ENCODE results near the gene CREB3L2. TPM values are rescaled to one million over a fixed set of nuclear protein-coding genes. Genes with fewer than 3 reads are reported as not detected.

CREB3L2 gene
- total and polyA plus RNA-seq, 2 donors (not counting 1 experiment from before 2014, with no cell fraction given): 13.8 to 25.1 TPM

GRCh38 chr7:138004046-138004445 lies 2.2 kb upstream of the CREB3L2 start:
- Mint-ChIP-seq H3K9me3 (ENCODE audit: insufficient read depth) (no peaks in the 10 kb centered on the region), H3K27me3 (no peaks in the 10 kb centered on the region), H3K4me1 (peaks cover 31% of the 10 kb centered on the region), H3K27ac (no peak overlapping the region), H3K4me3 (no peak overlapping the region)
- Histone ChIP-seq H3K27ac (ENCODE audit: low read length in 2 of 2) (no peak overlapping the region), H3K4me1 (ENCODE audit: control insufficient read depth in 2 of 2, insufficient read depth in 2 of 2, low read length in 2 of 2) (peaks cover 17 to 27% of the 10 kb centered on the region in 2 donors), H3K79me2 (ENCODE audit: control insufficient read depth, insufficient read depth, low read length) (peaks cover 25% of the 10 kb centered on the region), H3K4me2 (replicated peaks; ENCODE audit: low read depth, low read length, poor library complexity, severe bottlenecking) (no peak overlapping the region), H3K27me3 (replicated peaks in 1 of 4; ENCODE audit: control extremely low read depth in 1 of 4, control insufficient read depth in 3 of 4, insufficient read depth in 4 of 4, low read length in 3 of 4) (no peaks in the 10 kb centered on the region), H3K9ac (ENCODE audit: low read length) (no peak overlapping the region), H3K36me3 (replicated peaks in 1 of 2; ENCODE audit: control extremely low read depth in 1 of 2, control insufficient read depth in 1 of 2, extremely low read depth in 1 of 2, insufficient read depth in 2 of 2, low read length in 1 of 2) (no peaks in the 10 kb centered on the region), H3K9me3 (ENCODE audit: control extremely low read depth in 1 of 3, control insufficient read depth in 2 of 3, insufficient read depth in 1 of 3, low read length in 2 of 3) (no peaks in the 10 kb centered on the region), H3K4me3 (ENCODE audit: control extremely low read depth in 1 of 5, extremely low read depth in 1 of 5, insufficient read depth in 1 of 5, low read depth in 2 of 5, low read length in 4 of 5) (no peak overlapping the region), H4K20me1 (ENCODE audit: control insufficient read depth, insufficient read depth, low read length, poor library complexity, severe bottlenecking) (no peaks in the 10 kb centered on the region), H2AFZ (ENCODE audit: insufficient read depth, low read depth, low read length, poor library complexity, severe bottlenecking) (peak overlapping the region; percentile 57)
- CTCF ChIA-PET: interaction anchor here (0.8 to 11.4 kb wide), 6 partner anchors 12 to 100 kb away, joined by 3 to 385 read pairs (median 22); no protein-coding TSS in a partner anchor
- DNase-seq (no peak), ATAC-seq (ENCODE audit: low read depth) (no peak)
- TF ChIP-seq EZH2 (IDR thresholded peaks at IDR 0.05; ENCODE audit: borderline replicate concordance, insufficient read depth, low read depth, low read length, poor library complexity, severe bottlenecking): no peak
- no peak for TF ChIP-seq CTCF (IDR thresholded peaks at IDR 0.05)
- POLR2A ChIA-PET: no interaction called here
- WGBS (ENCODE audit: insufficient coverage): 97% methylated on average over 3 of the region's 4 CpGs
- intact Hi-C loops (cut with micrococcal nuclease): loop anchor here (5.0 kb wide), 1 partner anchor 1358 kb away; no protein-coding TSS in a partner anchor

- H3K27me3 Mint-ChIP-seq: no peaks in the 10 kb centered on the region
- Histone ChIP-seq H4K20me1 (ENCODE audit: control insufficient read depth, insufficient read depth, low read length, poor library complexity, severe bottlenecking) (no peaks in the 10 kb centered on the region), H3K79me2 (ENCODE audit: control insufficient read depth, insufficient read depth, low read length) (peaks cover 30% of the 10 kb centered on the region), H3K4me2 (replicated peaks; ENCODE audit: low read depth, low read length, poor library complexity, severe bottlenecking) (peak overlapping the region; percentile 76), H3K27ac (ENCODE audit: low read length in 2 of 2) (no peak overlapping the region), H3K9ac (ENCODE audit: low read length) (peak overlapping the region; percentile 90), H3K4me3 (ENCODE audit: control extremely low read depth in 1 of 5, extremely low read depth in 1 of 5, insufficient read depth in 1 of 5, low read depth in 2 of 5, low read length in 4 of 5) (peak overlapping the region in 2 of 5 experiments; percentile 12 to 51), H3K27me3 (replicated peaks in 1 of 4; ENCODE audit: control extremely low read depth in 1 of 4, control insufficient read depth in 3 of 4, insufficient read depth in 4 of 4, low read length in 3 of 4) (no peaks in the 10 kb centered on the region), H3K9me3 (ENCODE audit: control extremely low read depth in 1 of 3, control insufficient read depth in 2 of 3, insufficient read depth in 1 of 3, low read length in 2 of 3) (no peaks in the 10 kb centered on the region), H2AFZ (ENCODE audit: insufficient read depth, low read depth, low read length, poor library complexity, severe bottlenecking) (peak overlapping the region; percentile 53), H3K4me1 (ENCODE audit: control insufficient read depth in 2 of 2, insufficient read depth in 2 of 2, low read length in 2 of 2) (peaks cover 14 to 22% of the 10 kb centered on the region in 2 donors), H3K36me3 (replicated peaks in 1 of 2; ENCODE audit: control extremely low read depth in 1 of 2, control insufficient read depth in 1 of 2, extremely low read depth in 1 of 2, insufficient read depth in 2 of 2, low read length in 1 of 2) (no peaks in the 10 kb centered on the region)
- no peaks in the 10 kb centered on the region for H3K9me3 Mint-ChIP-seq (ENCODE audit: insufficient read depth)
- ATAC-seq (ENCODE audit: low read depth): no peak
- intact Hi-C loops (cut with micrococcal nuclease): loop anchor here (1.0 to 5.0 kb wide), 4 partner anchors 18 to 1359 kb away; partner anchors contain the start of gene TRIM24
- POLR2A ChIA-PET: interaction anchor here (2.5 kb wide), 1 partner anchor 68 kb away, joined by 9 read pairs; no protein-coding TSS in a partner anchor
- no peak for DNase-seq
- TF ChIP-seq CTCF (IDR thresholded peaks at IDR 0.05): no peak
- TF ChIP-seq EZH2 (IDR thresholded peaks at IDR 0.05; ENCODE audit: borderline replicate concordance, insufficient read depth, low read depth, low read length, poor library complexity, severe bottlenecking): no peak
- H3K4me3 Mint-ChIP-seq: peak overlapping the region; percentile 6
- peaks cover 30% of the 10 kb centered on the region for H3K4me1 Mint-ChIP-seq
- CTCF ChIA-PET: interaction anchor here (0.7 to 11.4 kb wide), 15 partner anchors 8 to 983 kb away, joined by 3 to 385 read pairs (median 6); no protein-coding TSS in a partner anchor
- 80% methylated on average over 5 of the region's 6 CpGs for WGBS (ENCODE audit: insufficient coverage)
- H3K27ac Mint-ChIP-seq: no peak overlapping the region
Observed at GRCh38 chr7:138002828-138003189, 923 bp upstream of the CREB3L2 start.

Data from B cell (primary cell).